ENCODE data around the gene MYZAP. TPM values are rescaled to one million over a fixed set of nuclear protein-coding genes. Genes with fewer than 3 reads are reported as not detected.

MYZAP gene
- total RNA-seq, 1 donor from 2014 or later: 2.6 TPM

DNA sequence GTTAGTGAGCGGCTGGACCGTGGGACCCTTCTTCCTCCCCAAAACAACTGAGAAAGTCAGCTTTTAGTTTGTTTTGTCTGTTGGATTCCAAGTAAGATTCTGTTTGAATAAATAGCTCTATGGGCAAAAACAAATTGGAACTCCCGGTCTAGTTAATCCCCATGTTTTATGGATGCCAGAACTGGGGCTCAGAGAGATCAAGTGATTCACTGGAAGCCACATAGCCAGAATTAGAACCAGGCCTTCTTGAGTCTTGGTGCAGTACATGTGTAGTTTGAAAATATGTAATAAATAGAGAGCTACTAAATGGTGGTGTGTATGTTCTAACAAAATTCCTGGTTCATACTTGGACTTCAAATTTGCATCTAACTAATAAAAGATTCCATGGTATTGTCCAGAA, 85.5 kb downstream of the MYZAP start:
- peaks cover 0 to 3% (median 0%) of the 10 kb centered on the region in 3 donors for H3K27me3 ChIP-seq (ENCODE audit: control insufficient read depth in 3 of 3, insufficient read depth in 3 of 3, low read length in 3 of 3)
- no peaks in the 10 kb centered on the region for H3K36me3 ChIP-seq (ENCODE audit: control insufficient read depth in 3 of 3, insufficient read depth in 3 of 3, low read length in 3 of 3)
- no peaks in the 10 kb centered on the region for H3K9me3 ChIP-seq (ENCODE audit: control insufficient read depth in 3 of 3, low read length in 3 of 3)
- no peak overlapping the region for H3K27ac ChIP-seq (ENCODE audit: low read depth, low read length)
- no peaks in the 10 kb centered on the region for H3K4me1 ChIP-seq (ENCODE audit: control insufficient read depth in 3 of 3, insufficient read depth in 3 of 3, low read length in 3 of 3)
- no peak overlapping the region for H3K9ac ChIP-seq (ENCODE audit: low read depth in 1 of 3, low read length in 3 of 3)
- H3K4me3 ChIP-seq (ENCODE audit: low read length in 3 of 3): no peak overlapping the region

DNA sequence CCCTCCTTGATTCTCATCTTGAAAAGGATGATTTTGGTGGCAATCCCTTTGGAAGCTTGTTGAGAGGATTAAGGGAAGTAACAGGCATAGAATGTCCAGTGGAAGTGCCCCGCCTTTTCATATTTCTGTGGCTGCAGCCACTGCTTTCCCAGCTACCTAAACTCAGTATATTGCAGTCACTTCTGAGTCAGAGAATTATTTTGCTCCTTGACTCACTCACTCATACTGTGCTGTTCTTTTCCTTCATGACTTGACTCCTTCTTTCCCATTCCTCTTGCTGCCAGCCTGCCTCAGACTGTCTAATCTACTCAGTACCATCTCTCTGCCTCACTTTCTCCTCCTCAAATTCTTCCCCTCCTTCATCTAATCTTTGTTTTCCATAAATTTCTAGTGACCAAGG, 88.3 kb downstream of the MYZAP start:
- no peaks in the 10 kb centered on the region for H3K4me1 ChIP-seq (ENCODE audit: control insufficient read depth in 3 of 3, insufficient read depth in 3 of 3, low read length in 3 of 3)
- H3K36me3 ChIP-seq (ENCODE audit: control insufficient read depth in 3 of 3, insufficient read depth in 3 of 3, low read length in 3 of 3): no peaks in the 10 kb centered on the region
- no peak overlapping the region for H3K9ac ChIP-seq (ENCODE audit: low read depth in 1 of 3, low read length in 3 of 3)
- H3K4me3 ChIP-seq (ENCODE audit: low read length in 3 of 3): no peak overlapping the region
- H3K9me3 ChIP-seq (ENCODE audit: control insufficient read depth in 3 of 3, low read length in 3 of 3): no peaks in the 10 kb centered on the region
- H3K27me3 ChIP-seq (ENCODE audit: control insufficient read depth in 3 of 3, insufficient read depth in 3 of 3, low read length in 3 of 3): peaks cover 0 to 3% (median 0%) of the 10 kb centered on the region in 3 donors
- no peak overlapping the region for H3K27ac ChIP-seq (ENCODE audit: low read depth, low read length)

DNA sequence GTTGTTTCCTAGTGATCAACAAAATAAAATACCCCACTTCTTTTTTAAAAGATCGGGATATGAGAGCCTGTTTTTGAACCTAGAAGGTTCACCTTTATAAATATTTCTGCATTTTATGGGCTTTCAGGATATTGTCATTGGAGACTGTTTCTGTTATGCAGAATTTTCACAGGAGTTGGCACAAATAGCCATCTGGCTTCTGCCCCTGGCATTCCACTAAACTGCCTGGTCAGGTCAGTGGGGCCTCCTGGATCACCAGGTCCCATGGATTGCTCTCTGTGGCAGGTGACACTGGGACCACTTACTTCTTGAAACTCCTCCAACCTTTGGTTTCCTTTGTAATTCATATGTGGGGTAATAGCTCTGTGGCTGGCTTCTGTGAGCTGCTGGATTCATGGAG, 89.3 kb downstream of the MYZAP start:
- H3K27ac ChIP-seq (ENCODE audit: low read depth, low read length): no peak overlapping the region
- H3K9ac ChIP-seq (ENCODE audit: low read depth in 1 of 3, low read length in 3 of 3): no peak overlapping the region
- H3K27me3 ChIP-seq (ENCODE audit: control insufficient read depth in 3 of 3, insufficient read depth in 3 of 3, low read length in 3 of 3): no peaks in the 10 kb centered on the region
- no peaks in the 10 kb centered on the region for H3K36me3 ChIP-seq (ENCODE audit: control insufficient read depth in 3 of 3, insufficient read depth in 3 of 3, low read length in 3 of 3)
- no peak overlapping the region for H3K4me3 ChIP-seq (ENCODE audit: low read length in 3 of 3)
- H3K4me1 ChIP-seq (ENCODE audit: control insufficient read depth in 3 of 3, insufficient read depth in 3 of 3, low read length in 3 of 3): no peaks in the 10 kb centered on the region
- no peaks in the 10 kb centered on the region for H3K9me3 ChIP-seq (ENCODE audit: control insufficient read depth in 3 of 3, low read length in 3 of 3)

DNA sequence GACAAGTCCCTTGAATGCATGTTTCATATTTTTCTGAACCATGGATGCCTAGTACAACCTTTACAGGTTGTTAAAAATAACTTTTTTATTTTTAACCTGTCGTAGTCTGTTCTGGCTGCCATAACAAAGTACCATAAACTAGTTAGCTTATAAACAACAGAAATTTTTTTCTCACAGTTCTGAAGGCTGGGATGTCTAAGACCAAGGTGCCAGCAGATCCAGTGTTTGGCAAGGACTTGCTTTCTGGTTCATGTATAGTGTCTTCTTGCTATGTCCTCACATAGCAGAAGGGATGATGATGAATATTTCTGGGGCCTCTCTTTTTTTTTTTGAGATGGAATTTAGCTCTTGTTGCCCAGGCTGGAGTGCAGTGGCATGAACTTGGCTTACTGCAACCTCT, 91.8 kb downstream of the MYZAP start:
- Histone ChIP-seq H3K4me1 (ENCODE audit: control insufficient read depth in 3 of 3, insufficient read depth in 3 of 3, low read length in 3 of 3) (no peaks in the 10 kb centered on the region), H3K27me3 (ENCODE audit: control insufficient read depth in 3 of 3, insufficient read depth in 3 of 3, low read length in 3 of 3) (no peaks in the 10 kb centered on the region), H3K27ac (ENCODE audit: low read depth, low read length) (no peak overlapping the region)

DNA sequence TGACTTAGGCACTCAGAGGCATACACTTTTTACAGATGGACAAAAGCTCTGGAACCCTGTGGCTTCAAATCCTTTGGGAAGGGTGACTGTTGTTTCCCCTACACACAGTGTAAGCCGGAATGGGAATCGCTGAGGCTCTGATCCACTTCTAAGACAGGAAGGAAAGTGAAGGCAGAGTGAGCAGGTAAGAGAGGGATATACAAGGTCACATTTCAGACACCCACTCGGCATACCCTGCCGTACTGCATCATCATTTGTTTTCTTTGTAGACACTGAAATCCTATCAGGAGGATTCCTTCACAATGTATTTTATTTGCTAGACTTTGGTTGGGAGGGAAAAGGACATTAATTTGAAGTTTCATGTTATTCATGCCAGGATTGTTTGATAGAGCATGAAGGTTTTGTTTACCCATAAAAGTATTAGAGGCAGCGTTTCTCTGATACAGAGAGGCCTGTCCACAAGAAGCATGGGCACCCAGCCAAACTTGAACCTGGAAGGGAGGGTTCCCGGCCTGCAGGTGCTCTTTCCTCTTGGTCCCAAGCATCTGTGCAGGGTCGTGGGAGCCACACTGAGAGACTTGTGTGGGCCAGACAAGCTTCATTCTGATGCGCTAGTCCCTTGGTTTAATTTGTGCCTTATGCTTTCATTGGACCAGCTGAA, 92.9 kb downstream of the MYZAP start:
- H3K9me3 ChIP-seq (ENCODE audit: control insufficient read depth in 3 of 3, low read length in 3 of 3): no peaks in the 10 kb centered on the region
- H3K27me3 ChIP-seq (ENCODE audit: control insufficient read depth in 3 of 3, insufficient read depth in 3 of 3, low read length in 3 of 3): no peaks in the 10 kb centered on the region
- H3K4me1 ChIP-seq (ENCODE audit: control insufficient read depth in 3 of 3, insufficient read depth in 3 of 3, low read length in 3 of 3): no peaks in the 10 kb centered on the region
- H3K36me3 ChIP-seq (ENCODE audit: control insufficient read depth in 3 of 3, insufficient read depth in 3 of 3, low read length in 3 of 3): no peaks in the 10 kb centered on the region
- no peak overlapping the region for H3K27ac ChIP-seq (ENCODE audit: low read depth, low read length)
- no peak overlapping the region for H3K9ac ChIP-seq (ENCODE audit: low read depth in 1 of 3, low read length in 3 of 3)
- H3K4me3 ChIP-seq (ENCODE audit: low read length in 3 of 3): no peak overlapping the region

More for the DNA sequence above, 91.8 kb downstream of the MYZAP start:
- Histone ChIP-seq H3K9me3 (ENCODE audit: control insufficient read depth in 3 of 3, low read length in 3 of 3) (no peaks in the 10 kb centered on the region), H3K36me3 (ENCODE audit: control insufficient read depth in 3 of 3, insufficient read depth in 3 of 3, low read length in 3 of 3) (no peaks in the 10 kb centered on the region), H3K9ac (ENCODE audit: low read depth in 1 of 3, low read length in 3 of 3) (no peak overlapping the region), H3K4me3 (ENCODE audit: low read length in 3 of 3) (no peak overlapping the region)

DNA sequence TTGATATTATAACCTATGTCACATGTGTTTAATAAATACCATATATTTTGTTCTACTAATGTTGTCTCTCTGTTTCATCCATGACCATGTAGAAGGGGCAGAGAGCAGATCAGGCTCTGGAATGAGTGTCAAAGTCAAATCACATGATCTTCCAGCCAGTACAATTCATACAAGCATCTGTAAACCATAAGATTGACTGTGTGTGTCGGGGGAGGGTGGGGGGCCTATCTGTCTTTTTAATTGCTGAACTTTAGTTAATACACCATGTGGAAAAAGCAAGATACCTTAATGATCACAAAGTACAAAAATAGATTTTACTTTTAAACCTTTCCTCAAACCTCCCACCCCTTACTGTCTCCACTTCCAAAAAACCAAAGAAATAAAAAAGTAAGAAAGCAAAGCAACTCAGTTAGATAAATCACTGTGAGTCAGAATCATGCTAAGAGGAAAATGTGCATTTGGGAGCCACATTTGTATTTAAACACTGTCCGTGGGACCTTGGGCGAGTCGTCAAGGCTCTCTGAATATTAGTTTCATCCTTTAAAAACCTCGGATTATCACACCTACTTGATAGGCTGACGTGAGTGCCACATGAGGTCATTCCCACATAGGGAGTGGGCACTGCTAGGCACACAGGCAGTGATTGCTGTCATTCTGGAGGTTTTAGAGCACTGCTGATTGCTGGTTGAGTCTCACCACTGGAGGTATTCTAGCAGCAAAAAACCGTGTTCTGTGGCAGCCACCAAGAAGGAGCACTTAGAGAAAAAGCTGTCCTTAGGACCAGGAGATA, 93.8 kb downstream of the MYZAP start:
- Histone ChIP-seq H3K27ac (ENCODE audit: low read depth, low read length) (no peak overlapping the region), H3K9ac (ENCODE audit: low read depth in 1 of 3, low read length in 3 of 3) (no peak overlapping the region), H3K36me3 (ENCODE audit: control insufficient read depth in 3 of 3, insufficient read depth in 3 of 3, low read length in 3 of 3) (no peaks in the 10 kb centered on the region), H3K4me1 (ENCODE audit: control insufficient read depth in 3 of 3, insufficient read depth in 3 of 3, low read length in 3 of 3) (no peaks in the 10 kb centered on the region), H3K4me3 (ENCODE audit: low read length in 3 of 3) (no peak overlapping the region), H3K9me3 (ENCODE audit: control insufficient read depth in 3 of 3, low read length in 3 of 3) (no peaks in the 10 kb centered on the region), H3K27me3 (ENCODE audit: control insufficient read depth in 3 of 3, insufficient read depth in 3 of 3, low read length in 3 of 3) (no peaks in the 10 kb centered on the region)

DNA sequence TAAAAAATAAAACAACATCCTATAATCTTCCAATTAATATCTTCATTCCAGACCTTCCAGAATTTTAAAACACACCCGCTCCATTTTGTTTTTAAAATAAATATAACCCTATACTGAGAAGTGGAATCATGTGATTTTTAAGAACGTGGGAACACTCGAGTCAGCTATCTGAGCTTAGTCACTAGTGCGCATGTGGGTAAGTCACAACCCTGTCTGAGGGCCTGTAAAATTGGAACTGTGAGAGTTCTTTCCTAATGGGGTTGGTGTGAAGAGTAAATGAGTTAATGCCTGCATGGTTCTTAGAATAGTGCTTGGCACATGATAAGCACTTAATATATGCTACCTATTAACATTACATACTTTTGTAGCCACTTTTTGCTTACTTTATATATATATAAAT, 95.0 kb downstream of the MYZAP start:
- Histone ChIP-seq H3K36me3 (ENCODE audit: control insufficient read depth in 3 of 3, insufficient read depth in 3 of 3, low read length in 3 of 3) (no peaks in the 10 kb centered on the region), H3K4me1 (ENCODE audit: control insufficient read depth in 3 of 3, insufficient read depth in 3 of 3, low read length in 3 of 3) (peaks cover 0 to under 1% (median 0%) of the 10 kb centered on the region in 3 donors), H3K9me3 (ENCODE audit: control insufficient read depth in 3 of 3, low read length in 3 of 3) (no peaks in the 10 kb centered on the region), H3K4me3 (ENCODE audit: low read length in 3 of 3) (no peak overlapping the region), H3K27me3 (ENCODE audit: control insufficient read depth in 3 of 3, insufficient read depth in 3 of 3, low read length in 3 of 3) (no peaks in the 10 kb centered on the region), H3K27ac (ENCODE audit: low read depth, low read length) (no peak overlapping the region), H3K9ac (ENCODE audit: low read depth in 1 of 3, low read length in 3 of 3) (no peak overlapping the region)

DNA sequence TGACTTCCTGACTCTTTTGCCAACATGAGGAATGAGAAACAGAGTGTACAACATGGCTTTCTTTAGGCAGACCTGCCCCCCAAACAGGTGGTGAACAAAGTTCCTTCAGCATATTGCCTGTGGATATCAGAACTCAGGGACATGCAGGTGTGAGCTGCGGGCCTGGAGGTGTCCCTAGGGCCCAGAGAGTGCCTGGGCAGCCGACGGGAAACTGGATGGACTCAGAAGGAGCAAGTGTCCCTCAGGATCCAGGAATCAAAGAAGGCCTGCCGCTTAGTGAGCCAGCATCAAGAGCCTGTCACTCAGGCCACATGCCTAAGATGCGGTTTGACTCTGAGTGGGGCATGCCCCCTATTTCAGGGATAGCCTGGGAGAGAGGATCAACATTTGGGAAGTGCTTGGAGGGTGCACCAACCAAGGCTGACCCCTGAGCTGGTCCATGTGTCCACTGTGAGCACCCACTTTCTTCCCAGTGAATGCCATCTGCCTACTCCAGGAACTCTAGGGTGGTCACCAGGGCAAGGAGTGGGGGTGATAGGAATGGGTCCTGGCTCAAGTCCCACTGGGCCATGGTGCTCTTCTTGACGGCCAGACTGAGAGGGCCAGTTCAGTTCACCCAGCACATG, 98.8 kb downstream of the MYZAP start:
- H3K27me3 ChIP-seq (ENCODE audit: control insufficient read depth in 3 of 3, insufficient read depth in 3 of 3, low read length in 3 of 3): no peaks in the 10 kb centered on the region
- peaks cover 0 to 2% (median 0%) of the 10 kb centered on the region in 3 donors for H3K4me1 ChIP-seq (ENCODE audit: control insufficient read depth in 3 of 3, insufficient read depth in 3 of 3, low read length in 3 of 3)
- no peak overlapping the region for H3K27ac ChIP-seq (ENCODE audit: low read depth, low read length)

DNA sequence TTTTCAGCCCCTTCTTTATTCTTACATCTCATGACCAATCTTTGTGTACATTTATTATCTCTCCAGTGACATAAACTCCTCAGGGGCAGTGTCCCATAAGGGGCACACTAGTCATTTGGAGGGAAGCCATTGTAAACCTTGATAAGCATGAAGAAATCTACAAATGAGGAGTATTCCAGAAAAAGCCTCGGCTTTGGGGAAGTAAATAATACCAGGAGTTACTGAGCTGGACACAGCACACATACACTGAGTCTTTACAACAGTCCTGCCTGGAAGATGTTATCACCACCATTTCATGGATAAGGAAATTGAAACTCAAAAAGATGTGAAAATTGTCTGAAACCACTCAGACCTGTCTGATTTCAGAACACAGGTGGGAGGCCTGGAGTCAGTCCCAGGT, 99.4 kb downstream of the MYZAP start:
- no peaks in the 10 kb centered on the region for H3K36me3 ChIP-seq (ENCODE audit: control insufficient read depth in 3 of 3, insufficient read depth in 3 of 3, low read length in 3 of 3)
- H3K27ac ChIP-seq (ENCODE audit: low read depth, low read length): no peak overlapping the region
- peaks cover 0 to 2% (median 0%) of the 10 kb centered on the region in 3 donors for H3K4me1 ChIP-seq (ENCODE audit: control insufficient read depth in 3 of 3, insufficient read depth in 3 of 3, low read length in 3 of 3)

More for the DNA sequence above, 98.8 kb downstream of the MYZAP start:
- Histone ChIP-seq H3K9ac (ENCODE audit: low read depth in 1 of 3, low read length in 3 of 3) (no peak overlapping the region), H3K4me3 (ENCODE audit: low read length in 3 of 3) (no peak overlapping the region), H3K9me3 (ENCODE audit: control insufficient read depth in 3 of 3, low read length in 3 of 3) (no peaks in the 10 kb centered on the region), H3K36me3 (ENCODE audit: control insufficient read depth in 3 of 3, insufficient read depth in 3 of 3, low read length in 3 of 3) (no peaks in the 10 kb centered on the region)

DNA sequence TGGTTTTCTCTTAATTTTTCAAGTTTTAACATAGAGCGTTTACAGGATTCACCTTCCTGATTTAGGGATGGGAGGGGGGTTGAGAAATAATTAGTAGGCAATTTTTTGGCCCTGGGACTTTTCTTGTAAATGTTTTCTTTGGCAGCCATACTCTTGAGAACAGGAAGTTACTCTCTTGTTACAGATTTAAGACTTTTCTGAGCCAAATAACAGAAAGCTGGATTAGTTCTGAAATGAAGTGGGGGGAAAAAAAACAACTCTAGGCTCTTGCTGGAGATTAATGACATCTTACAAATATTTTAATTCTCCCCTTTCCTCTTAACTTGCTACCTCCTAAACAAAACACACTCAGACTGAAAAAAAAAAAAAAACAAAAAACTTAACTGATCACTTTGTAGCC, 101.0 kb downstream of the MYZAP start:
- Histone ChIP-seq H3K9me3 (ENCODE audit: control insufficient read depth in 3 of 3, low read length in 3 of 3) (no peaks in the 10 kb centered on the region), H3K4me3 (ENCODE audit: low read length in 3 of 3) (no peak overlapping the region), H3K9ac (ENCODE audit: low read depth in 1 of 3, low read length in 3 of 3) (no peak overlapping the region), H3K4me1 (ENCODE audit: control insufficient read depth in 3 of 3, insufficient read depth in 3 of 3, low read length in 3 of 3) (peaks cover 0 to 2% (median 0%) of the 10 kb centered on the region in 3 donors), H3K27me3 (ENCODE audit: control insufficient read depth in 3 of 3, insufficient read depth in 3 of 3, low read length in 3 of 3) (no peaks in the 10 kb centered on the region), H3K27ac (ENCODE audit: low read depth, low read length) (no peak overlapping the region), H3K36me3 (ENCODE audit: control insufficient read depth in 3 of 3, insufficient read depth in 3 of 3, low read length in 3 of 3) (no peaks in the 10 kb centered on the region)

More for the DNA sequence above, 99.4 kb downstream of the MYZAP start:
- no peaks in the 10 kb centered on the region for H3K27me3 ChIP-seq (ENCODE audit: control insufficient read depth in 3 of 3, insufficient read depth in 3 of 3, low read length in 3 of 3)
- no peak overlapping the region for H3K9ac ChIP-seq (ENCODE audit: low read depth in 1 of 3, low read length in 3 of 3)
- no peaks in the 10 kb centered on the region for H3K9me3 ChIP-seq (ENCODE audit: control insufficient read depth in 3 of 3, low read length in 3 of 3)
- H3K4me3 ChIP-seq (ENCODE audit: low read length in 3 of 3): no peak overlapping the region

All from skeletal muscle tissue (tissue), 4 donors.